GM18505 (cell line): ENCODE measurements around the gene SPIB.
"Not testable (repeated sequence)": the region's sequence is repeated elsewhere in the genome, so short reads cannot be mapped to it uniquely, and the experiment has no call there.

Experiments used
- ATAC-seq: cut with Tn5 transposase; IDR thresholded peaks from one replicate; pipeline ENCODE4 v1.9.1; 2021; ENCODE audit not compliant: unreplicated experiment
- POLR2A ChIP-seq: IDR thresholded peaks from 4 replicates; pipeline ENCODE4 v1.6.1; 2011; ENCODE audit warnings: borderline replicate concordance; ENCODE audit not compliant: insufficient read depth, insufficient read length; ENCODE audit errors: extremely low read depth

Gene SPIB

GRCh38 chr19:50383852-50384684 is 34.7 kb upstream of the SPIB start, which contains the start of gene POLD1:
TSS of gene POLD1 (plus strand) at chr19:50384347. CDS start at chr19:50398852, 14,505 bp downstream.
- peak; percentile 74 for ATAC-seq
- peak; percentile 67 for TF ChIP-seq POLR2A

GRCh38 chr19:50384685-50385535 is 33.8 kb upstream of the SPIB start:
- ATAC-seq = no peak
- TF ChIP-seq POLR2A = no peak

GRCh38 chr19:50387176-50387867 is 31.4 kb upstream of the SPIB start:
- ATAC-seq = no peak
- no peak for TF ChIP-seq POLR2A

DNA sequence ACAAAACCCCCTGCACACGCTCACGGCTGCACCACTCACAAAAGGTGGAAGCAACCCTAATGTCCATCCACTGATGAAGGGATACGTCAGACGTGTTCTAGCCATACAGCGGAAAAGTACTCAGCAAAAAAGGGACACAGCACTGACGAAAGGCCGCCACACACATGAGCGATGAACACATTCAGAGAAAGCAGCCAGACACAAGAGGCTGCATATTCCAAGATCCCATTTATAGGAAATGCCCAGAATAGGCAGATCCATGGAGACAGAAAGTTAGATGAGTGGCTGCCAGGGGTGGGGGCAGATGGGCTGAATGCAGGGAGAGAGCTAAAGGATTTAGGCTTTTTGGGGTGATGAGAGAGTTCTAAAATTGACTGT is 30.9 kb upstream of the SPIB start:
- ATAC-seq = no peak
- no peak for TF ChIP-seq POLR2A

DNA sequence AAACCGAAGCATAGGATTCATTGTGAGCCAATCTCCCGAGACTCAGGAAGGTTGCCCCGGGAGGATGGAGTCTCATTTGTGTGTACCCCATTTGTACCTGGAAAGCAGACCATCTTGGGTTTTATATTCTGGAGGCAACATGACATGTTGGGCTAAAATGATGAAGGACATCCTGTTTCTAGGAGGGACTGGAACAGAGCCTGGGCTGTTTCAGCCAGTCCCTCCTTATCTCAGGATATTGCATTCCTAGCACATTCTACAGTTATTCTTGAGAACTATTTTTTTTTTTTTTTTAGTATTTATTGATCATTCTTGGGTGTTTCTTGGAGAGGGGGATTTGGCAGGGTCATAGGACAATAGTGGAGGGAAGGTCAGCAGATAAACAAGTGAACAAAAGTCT is 28.4 kb upstream of the SPIB start:
- ATAC-seq = not testable (repeated sequence)

DNA sequence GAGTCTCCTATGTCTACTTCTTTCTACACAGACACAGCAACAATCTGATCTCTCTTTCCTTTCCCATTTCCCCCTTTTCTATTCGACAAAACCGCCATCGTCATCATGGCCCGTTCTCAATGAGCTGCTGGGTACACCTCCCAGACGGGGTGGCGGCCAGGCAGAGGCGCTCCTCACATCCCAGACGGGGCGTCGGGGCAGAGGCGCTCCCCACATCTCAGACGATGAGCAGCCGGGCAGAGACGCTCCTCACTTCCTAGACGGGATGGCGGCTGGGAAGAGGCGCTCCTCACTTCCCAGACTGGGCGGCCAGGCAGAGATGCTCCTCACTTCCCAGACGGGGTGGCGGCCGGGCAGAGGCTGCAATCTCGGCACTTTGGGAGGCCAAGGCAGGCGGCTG is 27.8 kb upstream of the SPIB start:
- ATAC-seq = not testable (repeated sequence)

GRCh38 chr19:50392759-50393158 is 26.0 kb upstream of the SPIB start:
- no peak for TF ChIP-seq POLR2A
- ATAC-seq = no peak

DNA sequence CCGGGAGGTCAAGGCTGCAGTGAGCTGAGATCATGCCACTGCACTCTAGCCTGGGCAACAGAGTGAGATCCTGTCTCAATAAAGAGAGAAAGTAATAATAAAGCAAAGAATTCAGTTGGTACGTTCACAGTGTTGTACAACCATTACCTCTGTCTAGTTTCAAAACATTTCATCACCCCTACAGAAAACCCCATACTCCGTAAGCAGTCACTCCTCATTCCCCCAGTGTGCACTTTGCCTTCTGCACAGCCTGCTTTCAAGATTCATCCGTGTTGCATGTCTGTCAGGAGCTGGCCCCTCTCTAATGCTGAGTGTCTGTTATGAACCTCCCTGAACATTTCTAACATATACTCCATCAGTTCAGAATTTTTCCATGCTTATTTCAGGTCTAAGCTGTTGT is 25.1 kb upstream of the SPIB start:
- ATAC-seq = no peak
- no peak for TF ChIP-seq POLR2A

- ATAC-seq = no peak
- no peak for TF ChIP-seq POLR2A
Observed at GRCh38 chr19:50394017-50394416, 24.7 kb upstream of the SPIB start.

- TF ChIP-seq POLR2A = no peak
- no peak for ATAC-seq
Observed at GRCh38 chr19:50398675-50399367, 19.9 kb upstream of the SPIB start.

DNA sequence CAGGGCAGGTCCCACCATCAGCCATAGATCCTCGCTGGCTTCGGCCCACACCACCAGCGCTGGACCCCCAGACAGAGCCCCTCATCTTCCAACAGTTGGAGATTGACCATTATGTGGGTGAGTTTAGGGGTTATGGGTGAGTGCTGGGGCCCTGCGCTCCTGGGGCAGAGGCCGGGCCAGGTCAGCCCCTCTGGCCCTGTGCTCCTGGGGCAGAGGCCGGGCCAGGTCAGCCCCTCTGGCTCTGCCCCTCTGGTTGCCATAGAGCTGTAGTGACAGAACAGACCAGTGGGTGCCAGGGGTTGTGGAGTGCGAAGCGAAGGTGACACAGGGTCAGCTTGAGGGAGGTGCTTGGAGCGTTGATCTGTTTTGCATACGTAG is 19.4 kb upstream of the SPIB start:
- no peak for ATAC-seq
- no peak for TF ChIP-seq POLR2A

- TF ChIP-seq POLR2A = no peak
- no peak for ATAC-seq
Observed at GRCh38 chr19:50401605-50402450, 16.9 kb upstream of the SPIB start.
